ENCODE data around the gene CLIP2.
"Not testable (repeated sequence)": the region's sequence is repeated elsewhere in the genome, so short reads cannot be mapped to it uniquely, and the experiment has no call there.

Gene CLIP2

GRCh38 chr7:74338366-74339108, 49.3 kb downstream of the CLIP2 start:
- DNase-seq: no peak

GRCh38 chr7:74339648-74340047, 50.4 kb downstream of the CLIP2 start:
- not testable (repeated sequence) for DNase-seq

- DNase-seq: no peak
These were observed 54.3 kb downstream of the CLIP2 start for GRCh38 chr7:74343281-74344131.

- DNase-seq: no peak
These were observed 54.9 kb downstream of the CLIP2 start for GRCh38 chr7:74344132-74344496.

GRCh38 chr7:74344786-74345185, 55.6 kb downstream of the CLIP2 start:
- no peak for DNase-seq

- no peak for DNase-seq
These were observed 56.8 kb downstream of the CLIP2 start for GRCh38 chr7:74345970-74346369.

GRCh38 chr7:74349621-74350020, 60.4 kb downstream of the CLIP2 start:
- no peak for DNase-seq

- DNase-seq: no peak
These were observed 61.5 kb downstream of the CLIP2 start for GRCh38 chr7:74350751-74351150.

- DNase-seq: no peak
These were observed 62.6 kb downstream of the CLIP2 start for GRCh38 chr7:74351836-74352235.

GRCh38 chr7:74352551-74353138, 63.4 kb downstream of the CLIP2 start:
- DNase-seq: not testable (repeated sequence)

GRCh38 chr7:74354009-74354408, 64.8 kb downstream of the CLIP2 start:
- DNase-seq: no peak

- no peak for DNase-seq
These were observed 65.9 kb downstream of the CLIP2 start for GRCh38 chr7:74355091-74355490.

GRCh38 chr7:74356589-74357315, 67.5 kb downstream of the CLIP2 start:
- no peak for DNase-seq

- DNase-seq: no peak
These were observed 70.8 kb downstream of the CLIP2 start for GRCh38 chr7:74360008-74360407.

GRCh38 chr7:74362266-74362665, 73.1 kb downstream of the CLIP2 start:
- DNase-seq: no peak

GRCh38 chr7:74364061-74364460, 74.9 kb downstream of the CLIP2 start:
- no peak for DNase-seq

GRCh38 chr7:74365322-74366022, 76.3 kb downstream of the CLIP2 start:
- no peak for DNase-seq

GRCh38 chr7:74371381-74372341, 82.5 kb downstream of the CLIP2 start:
- DNase-seq: peak; percentile 3

- DNase-seq: no peak
These were observed 83.4 kb downstream of the CLIP2 start for GRCh38 chr7:74372511-74373111.

- no peak for DNase-seq
These were observed 84.3 kb downstream of the CLIP2 start for GRCh38 chr7:74373536-74373935.

GRCh38 chr7:74375726-74376220, 86.6 kb downstream of the CLIP2 start:
- DNase-seq: no peak
